Suprapubic skin (tissue), 4 donors: ENCODE data around the gene ACVR1. TPM values are rescaled to one million over a fixed set of nuclear protein-coding genes. Genes with fewer than 3 reads are reported as not detected.

Experiments
- DNase-seq, 2 donors: peaks; one replicate each; pipeline ENCODE4 v3.0.0-alpha.2; 2019; ENCODE audit warnings: low spot score in 2 of 2
- H3K27ac ChIP-seq: fragments of 200-600 bp; sonication (generic); one replicate; pipeline ENCODE4 v1.5.1; 2019
- H3K27me3 ChIP-seq: fragments of 200-600 bp; sonication (generic); one replicate; pipeline ENCODE4 v1.5.1; 2019
- H3K36me3 ChIP-seq: fragments of 200-600 bp; sonication (generic); one replicate; pipeline ENCODE4 v1.5.1; 2019
- H3K4me1 ChIP-seq: fragments of 200-600 bp; sonication (generic); one replicate; pipeline ENCODE4 v1.5.1; 2019
- H3K4me3 ChIP-seq: fragments of 200-600 bp; sonication (generic); one replicate; pipeline ENCODE4 v1.5.1; 2019; ENCODE audit warnings: mild to moderate bottlenecking
- H3K9me3 ChIP-seq: fragments of 200-600 bp; sonication (generic); one replicate; pipeline ENCODE4 v1.5.1; 2019
- CTCF ChIP-seq, 2 donors: fragments of 200-600 bp in 1 of 2; fragments of 450-650 bp in 1 of 2; sonication (generic) in 1 of 2; IDR thresholded peaks; one replicate each; pipeline ENCODE4 v1.5.1; 2016 to 2019; ENCODE audit warnings: antibody characterized with exemption in 2 of 2, mild to moderate bottlenecking in 1 of 2, moderate library complexity in 1 of 2
- EP300 ChIP-seq: sonication (generic); formaldehyde crosslinking; IDR thresholded peaks from one replicate; pipeline ENCODE4 v1.6.1; 2017; ENCODE audit warnings: antibody characterized with exemption
- POLR2A ChIP-seq, 2 donors: fragments of 450-650 bp; IDR thresholded peaks; one replicate each; pipeline ENCODE4 v1.6.1; 2017; ENCODE audit warnings: antibody characterized with exemption in 2 of 2, mild to moderate bottlenecking in 2 of 2, moderate library complexity in 2 of 2
- POLR2AphosphoS5 ChIP-seq, 3 donors: sonication (generic); formaldehyde crosslinking; IDR thresholded peaks; one replicate each; pipeline ENCODE4 v1.6.1; 2017; ENCODE audit warnings: antibody characterized with exemption in 3 of 3
- WGBS: methylation state at CpG from one replicate; pipeline ENCODE4 v1.1.5; 2018; 5-methylcytosine and 5-hydroxymethylcytosine counted together
- total RNA-seq, 4 donors: library from RNA; depleted of rRNA; stranded (reverse); fragments of >200 nt; gene quantifications; one replicate each; pipeline ENCODE4 v1.1.0, GENCODE V29; 2016

The ACVR1 gene
- total RNA-seq, 4 donors from 2014 or later, result 17.5 to 20.6 (median 18.5) TPM

GRCh38 chr2:157845081-157845480 lies 31.0 kb downstream of the ACVR1 start:
- WGBS, result 89% methylated on average over 2 of the region's 2 CpGs
- no peaks in the 10 kb centered on the region for H3K9me3 ChIP-seq
- DNase-seq, result no peak
- H3K4me1 ChIP-seq, result peaks cover 14% of the 10 kb centered on the region
- no peak overlapping the region for H3K4me3 ChIP-seq
- H3K27me3 ChIP-seq, result no peaks in the 10 kb centered on the region
- no peaks in the 10 kb centered on the region for H3K36me3 ChIP-seq
- TF ChIP-seq POLR2A (IDR thresholded peaks at IDR 0.05) (no peak), POLR2AphosphoS5 (IDR thresholded peaks at IDR 0.05) (no peak), EP300 (no peak), CTCF (IDR thresholded peaks at IDR 0.05) (no peak)
- H3K27ac ChIP-seq, result no peak overlapping the region

GRCh38 chr2:157843935-157844334 lies 32.2 kb downstream of the ACVR1 start:
- Histone ChIP-seq H3K27me3 (no peaks in the 10 kb centered on the region), H3K27ac (no peak overlapping the region), H3K9me3 (no peaks in the 10 kb centered on the region), H3K36me3 (no peaks in the 10 kb centered on the region), H3K4me1 (peaks cover 20% of the 10 kb centered on the region), H3K4me3 (no peak overlapping the region)
- WGBS, result 72% methylated on average over 4 of the region's 4 CpGs
- DNase-seq, result no peak
- no peak for TF ChIP-seq POLR2A (IDR thresholded peaks at IDR 0.05)
- TF ChIP-seq POLR2AphosphoS5 (IDR thresholded peaks at IDR 0.05), result no peak
- no peak for TF ChIP-seq CTCF (IDR thresholded peaks at IDR 0.05)
- TF ChIP-seq EP300, result no peak

- Histone ChIP-seq H3K9me3 (no peaks in the 10 kb centered on the region), H3K27ac (no peak overlapping the region), H3K4me1 (peaks cover 29% of the 10 kb centered on the region), H3K4me3 (no peak overlapping the region), H3K27me3 (no peaks in the 10 kb centered on the region), H3K36me3 (no peaks in the 10 kb centered on the region)
- 90% methylated on average over 1 of the region's 1 CpG for WGBS
- no peak for DNase-seq
- TF ChIP-seq POLR2AphosphoS5 (IDR thresholded peaks at IDR 0.05), result no peak
- TF ChIP-seq CTCF (IDR thresholded peaks at IDR 0.05), result no peak
Observed at GRCh38 chr2:157843081-157843480, 33.0 kb downstream of the ACVR1 start.

GRCh38 chr2:157842106-157842879 lies 33.8 kb downstream of the ACVR1 start:
- no peak overlapping the region for H3K4me3 ChIP-seq
- H3K27me3 ChIP-seq, result no peaks in the 10 kb centered on the region
- 72% methylated on average over 3 of the region's 3 CpGs for WGBS
- no peak overlapping the region for H3K27ac ChIP-seq
- peaks cover 37% of the 10 kb centered on the region for H3K4me1 ChIP-seq
- H3K9me3 ChIP-seq, result no peaks in the 10 kb centered on the region
- no peak for DNase-seq
- H3K36me3 ChIP-seq, result no peaks in the 10 kb centered on the region
- TF ChIP-seq EP300 (no peak), CTCF (IDR thresholded peaks at IDR 0.05) (no peak), POLR2A (IDR thresholded peaks at IDR 0.05) (no peak), POLR2AphosphoS5 (IDR thresholded peaks at IDR 0.05) (no peak)

GRCh38 chr2:157841485-157841884 lies 34.6 kb downstream of the ACVR1 start:
- no peak overlapping the region for H3K27ac ChIP-seq
- no peaks in the 10 kb centered on the region for H3K27me3 ChIP-seq
- no peak for TF ChIP-seq POLR2A (IDR thresholded peaks at IDR 0.05)
- no peak for TF ChIP-seq CTCF (IDR thresholded peaks at IDR 0.05)
- TF ChIP-seq EP300, result no peak
- TF ChIP-seq POLR2AphosphoS5 (IDR thresholded peaks at IDR 0.05), result no peak
- no peak overlapping the region for H3K4me3 ChIP-seq
- peaks cover 44% of the 10 kb centered on the region for H3K4me1 ChIP-seq
- no peaks in the 10 kb centered on the region for H3K36me3 ChIP-seq
- 97% methylated on average over 2 of the region's 2 CpGs for WGBS
- no peak for DNase-seq
- H3K9me3 ChIP-seq, result no peaks in the 10 kb centered on the region
